ENCODE data around the gene MCL1.

The MCL1 gene

GRCh38 chr1:150561254-150561973 lies 18.0 kb downstream of the MCL1 start:
- TF ChIP-seq CTCF (IDR thresholded peaks at IDR 0.05; ENCODE audit: low read depth, low read length) = no peak
- TF ChIP-seq POLR2A (IDR thresholded peaks at IDR 0.05; ENCODE audit: extremely low read depth, insufficient read length) = no peak
- TF ChIP-seq MYC (IDR thresholded peaks at IDR 0.05; ENCODE audit: low read depth, low read length) = no peak
- TF ChIP-seq, protein P1, sequence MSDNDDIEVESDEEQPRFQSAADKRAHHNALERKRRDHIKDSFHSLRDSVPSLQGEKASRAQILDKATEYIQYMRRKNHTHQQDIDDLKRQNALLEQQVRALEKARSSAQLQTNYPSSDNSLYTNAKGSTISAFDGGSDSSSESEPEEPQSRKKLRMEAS (IDR thresholded peaks at IDR 0.05; ENCODE audit: low read depth, low read length) = no peak
- DNase-seq (ENCODE audit: low read depth) = peak; percentile 77
- H3K4me3 ChIP-seq (ENCODE audit: low read depth, low read length) = peak overlapping the region; percentile 42

DNA sequence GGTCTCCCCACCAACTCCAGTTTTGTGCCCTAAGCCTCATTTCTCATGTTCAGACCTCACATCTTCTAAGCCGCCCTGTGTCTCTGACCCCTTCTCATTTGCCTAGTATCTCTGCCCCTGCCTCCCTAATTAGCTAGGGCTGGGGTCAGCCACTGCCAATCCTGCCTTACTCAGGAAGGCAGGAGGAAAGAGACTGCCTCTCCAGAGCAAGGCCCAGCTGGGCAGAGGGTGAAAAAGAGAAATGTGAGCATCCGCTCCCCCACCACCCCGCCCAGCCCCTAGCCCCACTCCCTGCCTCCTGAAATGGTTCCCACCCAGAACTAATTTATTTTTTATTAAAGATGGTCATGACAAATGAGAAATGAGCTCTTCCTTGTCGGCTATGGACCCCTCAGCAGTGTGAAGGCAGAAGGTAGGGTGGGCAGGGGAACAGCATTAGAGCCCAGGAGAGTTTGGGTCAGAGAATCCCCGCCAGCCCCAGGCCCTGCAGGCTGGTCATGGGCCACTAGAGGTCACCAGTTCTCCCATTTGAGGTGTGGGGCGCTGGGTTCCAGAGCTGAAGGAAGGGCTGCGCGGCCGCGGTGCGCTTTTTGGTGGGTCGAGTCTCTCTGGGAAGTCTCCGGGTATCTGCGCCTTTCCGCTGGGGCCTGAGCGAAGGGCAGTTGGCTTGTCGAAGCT lies 18.7 kb downstream of the MCL1 start:
- no peak for TF ChIP-seq POLR2A (IDR thresholded peaks at IDR 0.05; ENCODE audit: extremely low read depth, insufficient read length)
- TF ChIP-seq MYC (IDR thresholded peaks at IDR 0.05; ENCODE audit: low read depth, low read length) = peak; percentile 56
- TF ChIP-seq, protein P1 (IDR thresholded peaks at IDR 0.05; ENCODE audit: low read depth, low read length) = peak; percentile 40; the same call in 1 of the 2 replicates
- TF ChIP-seq CTCF (IDR thresholded peaks at IDR 0.05; ENCODE audit: low read depth, low read length) = peak; percentile 89
- DNase-seq (ENCODE audit: low read depth) = peak; percentile 91
- H3K4me3 ChIP-seq (ENCODE audit: low read depth, low read length) = peak overlapping the region; percentile 42

GRCh38 chr1:150560011-150560438 lies 19.4 kb downstream of the MCL1 start:
- no peak for TF ChIP-seq POLR2A (IDR thresholded peaks at IDR 0.05; ENCODE audit: extremely low read depth, insufficient read length)
- TF ChIP-seq MYC (IDR thresholded peaks at IDR 0.05; ENCODE audit: low read depth, low read length) = no peak
- TF ChIP-seq, protein P1 (IDR thresholded peaks at IDR 0.05; ENCODE audit: low read depth, low read length) = 0 out of 2 replicates have a peak, but pooled peaks have one; percentile 22
- TF ChIP-seq CTCF (IDR thresholded peaks at IDR 0.05; ENCODE audit: low read depth, low read length) = peak; percentile 82
- peak; percentile 74 for DNase-seq (ENCODE audit: low read depth)
- H3K4me3 ChIP-seq (ENCODE audit: low read depth, low read length) = no peak overlapping the region

- no peak for DNase-seq (ENCODE audit: low read depth)
- TF ChIP-seq MYC (IDR thresholded peaks at IDR 0.05; ENCODE audit: low read depth, low read length) = no peak
- no peak for TF ChIP-seq CTCF (IDR thresholded peaks at IDR 0.05; ENCODE audit: low read depth, low read length)
- no peak for TF ChIP-seq POLR2A (IDR thresholded peaks at IDR 0.05; ENCODE audit: extremely low read depth, insufficient read length)
- TF ChIP-seq, protein P1 (IDR thresholded peaks at IDR 0.05; ENCODE audit: low read depth, low read length) = no peak
- no peak overlapping the region for H3K4me3 ChIP-seq (ENCODE audit: low read depth, low read length)
Measured at GRCh38 chr1:150559656-150560010, 19.8 kb downstream of the MCL1 start.

DNA sequence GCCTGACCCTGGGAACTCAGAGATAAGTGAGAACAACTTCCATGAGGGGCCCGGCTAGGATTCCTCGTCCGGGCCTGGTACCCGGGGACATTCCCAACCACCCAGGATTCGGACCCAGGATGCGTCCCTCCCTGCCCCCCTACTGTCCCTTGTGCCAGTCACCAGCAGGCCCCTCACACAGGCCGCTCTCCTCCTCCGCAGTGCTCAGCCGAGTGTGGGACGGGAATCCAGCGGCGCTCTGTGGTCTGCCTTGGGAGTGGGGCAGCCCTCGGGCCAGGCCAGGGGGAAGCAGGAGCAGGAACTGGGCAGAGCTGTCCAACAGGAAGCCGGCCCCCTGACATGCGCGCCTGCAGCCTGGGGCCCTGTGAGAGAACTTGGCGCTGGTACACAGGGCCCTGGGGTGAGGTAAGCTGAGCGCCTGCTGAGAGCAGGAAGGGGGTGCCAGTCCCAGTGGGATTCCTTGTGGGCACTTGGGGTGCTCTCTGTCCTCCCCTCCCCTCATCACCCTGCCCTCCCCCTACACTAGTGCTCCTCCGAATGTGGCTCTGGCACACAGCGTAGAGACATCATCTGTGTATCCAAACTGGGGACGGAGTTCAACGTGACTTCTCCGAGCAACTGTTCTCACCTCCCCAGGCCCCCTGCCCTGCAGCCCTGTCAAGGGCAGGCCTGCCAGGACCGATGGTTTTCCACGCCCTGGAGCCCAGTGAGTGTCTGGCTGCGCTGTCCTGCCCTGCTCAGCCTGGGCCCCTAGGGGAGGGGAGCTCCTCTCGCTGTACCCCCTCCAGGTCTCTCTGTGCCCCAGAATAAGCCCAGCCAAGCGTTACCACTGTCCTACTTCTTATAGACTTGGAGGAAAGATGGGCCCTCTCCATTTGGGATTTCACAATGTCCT lies 20.4 kb downstream of the MCL1 start:
- TF ChIP-seq, protein P1 (IDR thresholded peaks at IDR 0.05; ENCODE audit: low read depth, low read length) = no peak
- TF ChIP-seq CTCF (IDR thresholded peaks at IDR 0.05; ENCODE audit: low read depth, low read length) = no peak
- no peak for TF ChIP-seq MYC (IDR thresholded peaks at IDR 0.05; ENCODE audit: low read depth, low read length)
- TF ChIP-seq POLR2A (IDR thresholded peaks at IDR 0.05; ENCODE audit: extremely low read depth, insufficient read length) = no peak
- no peak for DNase-seq (ENCODE audit: low read depth)
- no peak overlapping the region for H3K4me3 ChIP-seq (ENCODE audit: low read depth, low read length)
